ENCODE data around the gene NRG2.

NRG2 gene

DNA sequence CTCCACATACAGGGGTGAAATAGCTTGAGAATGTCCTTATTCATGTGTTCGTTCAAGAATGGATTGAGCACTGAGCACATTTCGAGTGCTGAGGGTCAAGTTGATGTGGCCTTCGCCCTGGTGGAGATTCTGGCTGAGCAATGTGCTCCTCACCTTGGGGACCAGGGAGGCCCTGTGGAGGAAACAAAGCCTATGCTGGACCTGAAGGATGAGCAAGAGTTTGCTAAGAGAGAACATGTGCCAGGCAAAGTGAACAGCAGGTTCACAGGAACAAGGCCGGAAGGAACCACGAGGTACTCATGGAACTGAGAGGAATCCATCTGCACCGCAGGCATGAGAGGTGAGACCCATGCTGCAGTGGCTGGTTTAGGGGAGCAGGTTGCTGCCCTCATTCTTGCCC is 145.1 kb downstream of the NRG2 start:
- no peak for ATAC-seq
- no peak for TF ChIP-seq TOX (CRISPR knock-in tag; IDR thresholded peaks at IDR 0.05; ENCODE audit: borderline replicate concordance)
- TF ChIP-seq ZNF8 (CRISPR knock-in tag; IDR thresholded peaks at IDR 0.05): no peak
- TF ChIP-seq, protein P1, sequence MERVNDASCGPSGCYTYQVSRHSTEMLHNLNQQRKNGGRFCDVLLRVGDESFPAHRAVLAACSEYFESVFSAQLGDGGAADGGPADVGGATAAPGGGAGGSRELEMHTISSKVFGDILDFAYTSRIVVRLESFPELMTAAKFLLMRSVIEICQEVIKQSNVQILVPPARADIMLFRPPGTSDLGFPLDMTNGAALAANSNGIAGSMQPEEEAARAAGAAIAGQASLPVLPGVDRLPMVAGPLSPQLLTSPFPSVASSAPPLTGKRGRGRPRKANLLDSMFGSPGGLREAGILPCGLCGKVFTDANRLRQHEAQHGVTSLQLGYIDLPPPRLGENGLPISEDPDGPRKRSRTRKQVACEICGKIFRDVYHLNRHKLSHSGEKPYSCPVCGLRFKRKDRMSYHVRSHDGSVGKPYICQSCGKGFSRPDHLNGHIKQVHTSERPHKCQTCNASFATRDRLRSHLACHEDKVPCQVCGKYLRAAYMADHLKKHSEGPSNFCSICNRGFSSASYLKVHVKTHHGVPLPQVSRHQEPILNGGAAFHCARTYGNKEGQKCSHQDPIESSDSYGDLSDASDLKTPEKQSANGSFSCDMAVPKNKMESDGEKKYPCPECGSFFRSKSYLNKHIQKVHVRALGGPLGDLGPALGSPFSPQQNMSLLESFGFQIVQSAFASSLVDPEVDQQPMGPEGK (CRISPR knock-in tag; IDR thresholded peaks at IDR 0.05; ENCODE audit: borderline replicate concordance): no peak
- no peak for TF ChIP-seq ZNF565 (CRISPR knock-in tag; conservative IDR thresholded peaks at IDR 0.05; ENCODE audit: low read depth)
- TF ChIP-seq ZFP30 (CRISPR knock-in tag; IDR thresholded peaks at IDR 0.05): no peak
- TF ChIP-seq, protein P2, sequence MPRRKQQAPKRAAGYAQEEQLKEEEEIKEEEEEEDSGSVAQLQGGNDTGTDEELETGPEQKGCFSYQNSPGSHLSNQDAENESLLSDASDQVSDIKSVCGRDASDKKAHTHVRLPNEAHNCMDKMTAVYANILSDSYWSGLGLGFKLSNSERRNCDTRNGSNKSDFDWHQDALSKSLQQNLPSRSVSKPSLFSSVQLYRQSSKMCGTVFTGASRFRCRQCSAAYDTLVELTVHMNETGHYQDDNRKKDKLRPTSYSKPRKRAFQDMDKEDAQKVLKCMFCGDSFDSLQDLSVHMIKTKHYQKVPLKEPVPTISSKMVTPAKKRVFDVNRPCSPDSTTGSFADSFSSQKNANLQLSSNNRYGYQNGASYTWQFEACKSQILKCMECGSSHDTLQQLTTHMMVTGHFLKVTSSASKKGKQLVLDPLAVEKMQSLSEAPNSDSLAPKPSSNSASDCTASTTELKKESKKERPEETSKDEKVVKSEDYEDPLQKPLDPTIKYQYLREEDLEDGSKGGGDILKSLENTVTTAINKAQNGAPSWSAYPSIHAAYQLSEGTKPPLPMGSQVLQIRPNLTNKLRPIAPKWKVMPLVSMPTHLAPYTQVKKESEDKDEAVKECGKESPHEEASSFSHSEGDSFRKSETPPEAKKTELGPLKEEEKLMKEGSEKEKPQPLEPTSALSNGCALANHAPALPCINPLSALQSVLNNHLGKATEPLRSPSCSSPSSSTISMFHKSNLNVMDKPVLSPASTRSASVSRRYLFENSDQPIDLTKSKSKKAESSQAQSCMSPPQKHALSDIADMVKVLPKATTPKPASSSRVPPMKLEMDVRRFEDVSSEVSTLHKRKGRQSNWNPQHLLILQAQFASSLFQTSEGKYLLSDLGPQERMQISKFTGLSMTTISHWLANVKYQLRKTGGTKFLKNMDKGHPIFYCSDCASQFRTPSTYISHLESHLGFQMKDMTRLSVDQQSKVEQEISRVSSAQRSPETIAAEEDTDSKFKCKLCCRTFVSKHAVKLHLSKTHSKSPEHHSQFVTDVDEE (CRISPR knock-in tag; IDR thresholded peaks at IDR 0.05): no peak
- TF ChIP-seq ZNF70 (CRISPR knock-in tag; IDR thresholded peaks at IDR 0.05): no peak
- no peak for TF ChIP-seq SNAI2 (CRISPR knock-in tag; IDR thresholded peaks at IDR 0.05)
- TF ChIP-seq GLIS3 (CRISPR knock-in tag; IDR thresholded peaks at IDR 0.05): no peak
- TF ChIP-seq BACH2 (CRISPR knock-in tag; IDR thresholded peaks at IDR 0.05; ENCODE audit: borderline replicate concordance): no peak
- no peak for TF ChIP-seq OSR1 (CRISPR knock-in tag; IDR thresholded peaks at IDR 0.05)
- no peak for TF ChIP-seq RARB (CRISPR knock-in tag; IDR thresholded peaks at IDR 0.05)
- TF ChIP-seq PPARA (CRISPR knock-in tag; IDR thresholded peaks at IDR 0.05; ENCODE audit: borderline replicate concordance): no peak
- no peak for TF ChIP-seq TCF4 (CRISPR knock-in tag; IDR thresholded peaks at IDR 0.05; ENCODE audit: borderline replicate concordance)
- TF ChIP-seq, protein P3, sequence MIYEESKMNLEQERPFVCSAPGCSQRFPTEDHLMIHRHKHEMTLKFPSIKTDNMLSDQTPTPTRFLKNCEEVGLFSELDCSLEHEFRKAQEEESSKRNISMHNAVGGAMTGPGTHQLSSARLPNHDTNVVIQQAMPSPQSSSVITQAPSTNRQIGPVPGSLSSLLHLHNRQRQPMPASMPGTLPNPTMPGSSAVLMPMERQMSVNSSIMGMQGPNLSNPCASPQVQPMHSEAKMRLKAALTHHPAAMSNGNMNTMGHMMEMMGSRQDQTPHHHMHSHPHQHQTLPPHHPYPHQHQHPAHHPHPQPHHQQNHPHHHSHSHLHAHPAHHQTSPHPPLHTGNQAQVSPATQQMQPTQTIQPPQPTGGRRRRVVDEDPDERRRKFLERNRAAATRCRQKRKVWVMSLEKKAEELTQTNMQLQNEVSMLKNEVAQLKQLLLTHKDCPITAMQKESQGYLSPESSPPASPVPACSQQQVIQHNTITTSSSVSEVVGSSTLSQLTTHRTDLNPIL (CRISPR knock-in tag; IDR thresholded peaks at IDR 0.05; ENCODE audit: low read depth): no peak

DNA sequence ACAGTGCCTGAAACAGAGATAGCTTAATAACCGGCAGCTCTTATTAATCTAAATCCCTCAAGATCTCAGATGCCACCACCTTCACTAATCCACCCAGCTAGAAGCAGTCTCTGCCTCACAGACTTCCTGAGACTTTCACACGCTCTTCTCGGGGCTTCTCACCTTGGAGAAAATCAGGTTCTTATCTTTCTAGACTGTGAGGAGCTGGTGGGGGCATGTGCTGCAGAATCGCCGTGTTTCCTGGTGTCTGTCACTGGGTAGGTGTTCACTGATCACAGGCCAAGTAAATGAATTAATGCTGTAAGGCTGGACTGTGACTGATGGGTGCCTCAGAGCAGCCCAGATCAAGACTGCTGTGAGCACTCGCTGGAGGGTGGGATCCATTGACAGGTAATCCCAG is 145.8 kb downstream of the NRG2 start:
- ATAC-seq: no peak
- TF ChIP-seq ZNF565 (CRISPR knock-in tag; conservative IDR thresholded peaks at IDR 0.05; ENCODE audit: low read depth) (no peak), PPARA (CRISPR knock-in tag; IDR thresholded peaks at IDR 0.05; ENCODE audit: borderline replicate concordance) (no peak), OSR1 (CRISPR knock-in tag; IDR thresholded peaks at IDR 0.05) (no peak), BACH2 (CRISPR knock-in tag; IDR thresholded peaks at IDR 0.05; ENCODE audit: borderline replicate concordance) (no peak), TCF4 (CRISPR knock-in tag; IDR thresholded peaks at IDR 0.05; ENCODE audit: borderline replicate concordance) (no peak), SNAI2 (CRISPR knock-in tag; IDR thresholded peaks at IDR 0.05) (no peak), TOX (CRISPR knock-in tag; IDR thresholded peaks at IDR 0.05; ENCODE audit: borderline replicate concordance) (no peak), ZFP30 (CRISPR knock-in tag; IDR thresholded peaks at IDR 0.05) (no peak), ISL1 (CRISPR knock-in tag; IDR thresholded peaks at IDR 0.05) (no peak), GLIS3 (CRISPR knock-in tag; IDR thresholded peaks at IDR 0.05) (no peak), CSDC2 (CRISPR knock-in tag; IDR thresholded peaks at IDR 0.05) (no peak), ARNTL (CRISPR knock-in tag; IDR thresholded peaks at IDR 0.05; ENCODE audit: borderline replicate concordance, low read depth) (no peak), RARB (CRISPR knock-in tag; IDR thresholded peaks at IDR 0.05) (no peak), ESRRG (CRISPR knock-in tag; IDR thresholded peaks at IDR 0.05) (no peak)
- TF ChIP-seq, protein P4, sequence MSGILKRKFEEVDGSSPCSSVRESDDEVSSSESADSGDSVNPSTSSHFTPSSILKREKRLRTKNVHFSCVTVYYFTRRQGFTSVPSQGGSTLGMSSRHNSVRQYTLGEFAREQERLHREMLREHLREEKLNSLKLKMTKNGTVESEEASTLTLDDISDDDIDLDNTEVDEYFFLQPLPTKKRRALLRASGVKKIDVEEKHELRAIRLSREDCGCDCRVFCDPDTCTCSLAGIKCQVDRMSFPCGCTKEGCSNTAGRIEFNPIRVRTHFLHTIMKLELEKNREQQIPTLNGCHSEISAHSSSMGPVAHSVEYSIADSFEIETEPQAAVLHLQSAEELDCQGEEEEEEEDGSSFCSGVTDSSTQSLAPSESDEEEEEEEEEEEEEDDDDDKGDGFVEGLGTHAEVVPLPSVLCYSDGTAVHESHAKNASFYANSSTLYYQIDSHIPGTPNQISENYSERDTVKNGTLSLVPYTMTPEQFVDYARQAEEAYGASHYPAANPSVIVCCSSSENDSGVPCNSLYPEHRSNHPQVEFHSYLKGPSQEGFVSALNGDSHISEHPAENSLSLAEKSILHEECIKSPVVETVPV (CRISPR knock-in tag; IDR thresholded peaks at IDR 0.05): no peak
- TF ChIP-seq, protein P1 (CRISPR knock-in tag; IDR thresholded peaks at IDR 0.05; ENCODE audit: borderline replicate concordance): no peak
- TF ChIP-seq, protein P5, sequence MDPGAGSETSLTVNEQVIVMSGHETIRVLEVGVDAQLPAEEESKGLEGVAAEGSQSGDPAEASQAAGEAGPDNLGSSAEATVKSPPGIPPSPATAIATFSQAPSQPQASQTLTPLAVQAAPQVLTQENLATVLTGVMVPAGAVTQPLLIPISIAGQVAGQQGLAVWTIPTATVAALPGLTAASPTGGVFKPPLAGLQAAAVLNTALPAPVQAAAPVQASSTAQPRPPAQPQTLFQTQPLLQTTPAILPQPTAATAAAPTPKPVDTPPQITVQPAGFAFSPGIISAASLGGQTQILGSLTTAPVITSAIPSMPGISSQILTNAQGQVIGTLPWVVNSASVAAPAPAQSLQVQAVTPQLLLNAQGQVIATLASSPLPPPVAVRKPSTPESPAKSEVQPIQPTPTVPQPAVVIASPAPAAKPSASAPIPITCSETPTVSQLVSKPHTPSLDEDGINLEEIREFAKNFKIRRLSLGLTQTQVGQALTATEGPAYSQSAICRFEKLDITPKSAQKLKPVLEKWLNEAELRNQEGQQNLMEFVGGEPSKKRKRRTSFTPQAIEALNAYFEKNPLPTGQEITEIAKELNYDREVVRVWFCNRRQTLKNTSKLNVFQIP (CRISPR knock-in tag; IDR thresholded peaks at IDR 0.05; ENCODE audit: borderline replicate concordance, low read depth): no peak
- TF ChIP-seq, protein P2 (CRISPR knock-in tag; IDR thresholded peaks at IDR 0.05): no peak
- TF ChIP-seq, protein P3 (CRISPR knock-in tag; IDR thresholded peaks at IDR 0.05; ENCODE audit: low read depth): no peak
